ENCODE results near the gene NTM.
A peak's percentile ranks its signal among the peaks of the same experiment; 100 is the strongest.
"Not testable (repeated sequence)": the region's sequence is repeated elsewhere in the genome, so short reads cannot be mapped to it uniquely, and the experiment has no call there.

NTM gene

GRCh38 chr11:131677828-131678470 is 307.5 kb downstream of the NTM start:
- no peak for DNase-seq

- no peak for DNase-seq
These were observed 308.4 kb downstream of the NTM start for GRCh38 chr11:131678658-131679340.

DNA sequence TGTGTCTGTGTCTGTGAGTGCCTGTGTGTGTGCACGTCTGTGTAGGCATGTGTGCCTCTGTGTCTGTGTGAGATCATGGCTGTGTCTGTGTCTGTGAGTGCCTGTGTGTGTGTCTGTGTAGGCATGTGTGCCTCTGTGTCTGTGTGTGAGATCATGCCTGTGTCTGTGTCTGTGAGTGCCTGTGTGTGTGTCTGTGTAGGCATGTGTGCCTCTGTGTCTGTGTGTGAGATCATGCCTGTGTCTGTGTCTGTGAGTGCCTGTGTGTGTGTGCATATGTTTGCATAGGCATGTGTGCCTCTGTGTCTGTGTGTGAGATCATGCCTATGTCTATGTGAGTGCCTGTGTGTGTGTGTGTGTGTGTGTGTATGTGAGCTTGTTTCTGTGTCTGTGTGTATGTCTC is 310.0 kb downstream of the NTM start:
- not testable (repeated sequence) for DNase-seq

DNA sequence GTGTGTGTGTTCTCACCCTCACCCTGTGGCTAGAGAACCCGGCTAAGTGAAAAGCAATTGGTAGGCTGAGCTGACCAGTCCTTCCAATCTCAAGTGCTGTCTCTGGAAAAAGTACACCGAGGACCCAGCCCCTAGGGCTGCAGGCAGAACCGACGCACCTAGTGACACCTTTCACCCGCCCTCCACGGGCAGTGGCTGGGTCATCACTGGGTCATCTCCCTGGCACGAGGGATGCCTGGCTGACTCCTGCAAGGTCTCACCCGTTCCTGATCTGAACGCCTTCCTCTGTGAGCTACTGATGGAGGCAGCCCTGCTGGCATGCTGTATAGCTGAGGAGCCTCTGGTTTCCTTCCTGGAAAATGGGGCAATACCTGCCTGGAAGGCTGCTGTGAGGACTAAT is 311.5 kb downstream of the NTM start:
- no peak for DNase-seq

DNA sequence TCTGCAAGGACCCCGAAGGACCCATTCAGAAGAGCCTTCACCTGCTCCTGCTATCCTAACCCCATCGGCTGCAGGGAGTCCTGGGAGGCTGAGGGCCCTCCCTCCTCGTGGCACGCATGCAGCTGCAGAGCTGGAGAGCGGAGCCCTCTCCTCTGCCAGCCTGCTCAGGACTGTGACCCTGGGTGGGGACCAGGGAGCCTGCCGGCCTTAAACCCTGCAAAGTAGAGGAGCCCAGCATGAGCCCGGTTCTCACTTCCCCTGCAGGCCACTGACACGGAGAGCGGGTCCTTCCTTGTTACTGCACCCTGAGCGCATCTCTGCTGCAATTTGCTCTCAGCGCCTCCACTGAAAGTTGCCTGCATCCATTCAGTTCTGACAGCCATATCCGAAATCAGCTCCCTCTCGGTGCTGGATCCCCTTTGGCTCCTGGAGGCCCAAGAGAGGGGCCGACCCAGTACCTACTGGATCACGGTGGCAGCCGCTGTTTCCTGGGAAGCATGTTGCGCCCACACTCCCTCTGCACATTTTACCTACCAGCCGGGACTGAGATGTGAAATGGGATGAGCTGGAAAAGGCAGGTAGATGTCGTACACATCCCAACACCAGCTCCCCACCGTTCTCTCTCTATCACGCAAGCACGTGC is 312.1 kb downstream of the NTM start:
- no peak for DNase-seq

DNA sequence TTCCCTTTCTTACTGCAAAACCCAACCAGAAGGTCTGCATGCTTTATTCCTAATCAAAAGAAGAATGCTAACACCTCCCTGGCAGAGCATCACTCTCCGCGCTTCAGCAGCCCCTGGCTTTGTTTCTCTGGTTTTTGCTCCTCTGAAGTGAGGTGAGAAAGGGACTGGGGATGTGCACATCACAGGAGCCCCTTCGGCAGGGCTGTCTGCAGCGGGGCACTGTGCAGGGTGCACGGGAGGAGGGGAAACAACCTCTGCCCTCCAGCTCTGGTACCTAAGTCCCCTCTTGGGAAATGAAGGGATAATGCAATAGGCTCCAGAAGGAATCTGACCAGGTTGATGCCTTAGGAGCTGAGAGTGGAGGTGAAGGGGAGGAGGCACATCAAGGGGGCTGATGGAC is 312.7 kb downstream of the NTM start:
- no peak for DNase-seq

GRCh38 chr11:131683666-131684065 is 313.3 kb downstream of the NTM start:
- no peak for DNase-seq

DNA sequence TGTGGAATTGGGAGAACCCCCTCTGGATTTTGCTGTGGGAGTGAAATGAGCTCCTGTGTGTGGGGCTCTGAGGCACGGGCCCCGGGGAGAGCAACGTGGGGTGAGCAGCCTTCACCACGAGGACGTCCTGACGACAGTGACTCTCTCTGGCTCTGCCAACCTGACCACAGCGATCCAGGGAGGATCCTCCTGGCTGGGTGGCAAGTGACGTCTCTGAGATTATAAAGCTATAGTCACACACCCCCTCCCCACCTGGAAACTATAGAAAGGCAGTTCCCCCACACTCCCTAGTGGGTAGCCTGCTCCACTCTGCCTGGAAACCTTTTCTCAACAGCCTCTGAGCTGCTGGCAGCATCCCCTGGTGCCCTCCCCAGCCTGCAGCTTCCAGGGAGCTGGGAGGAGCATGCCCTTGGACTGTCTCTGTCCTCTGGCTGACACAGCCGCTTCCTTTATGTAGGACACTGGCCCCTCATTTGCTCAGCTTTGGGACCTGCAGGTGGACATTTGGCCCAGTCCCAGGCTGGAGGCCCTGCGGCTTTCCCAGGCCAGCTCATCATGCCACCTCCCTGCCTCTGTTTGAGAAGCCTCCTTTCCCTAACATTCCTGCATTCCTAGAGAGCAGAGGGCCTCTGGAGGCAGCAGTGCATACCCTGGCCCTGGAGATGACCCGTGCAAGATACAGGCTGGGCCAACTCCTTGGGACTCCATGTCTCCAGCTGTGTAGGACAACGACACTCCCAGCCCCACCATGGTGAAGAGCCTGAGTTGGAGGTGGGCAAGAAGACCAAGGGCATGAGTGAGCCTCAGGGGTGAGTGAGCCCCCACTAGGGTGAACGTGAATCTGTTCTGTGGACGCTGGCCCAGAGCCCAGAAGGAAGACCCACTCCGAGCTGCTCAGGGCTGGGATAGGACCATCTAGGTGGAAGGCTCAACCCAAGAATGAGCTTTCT is 314.0 kb downstream of the NTM start:
- no peak for DNase-seq

DNA sequence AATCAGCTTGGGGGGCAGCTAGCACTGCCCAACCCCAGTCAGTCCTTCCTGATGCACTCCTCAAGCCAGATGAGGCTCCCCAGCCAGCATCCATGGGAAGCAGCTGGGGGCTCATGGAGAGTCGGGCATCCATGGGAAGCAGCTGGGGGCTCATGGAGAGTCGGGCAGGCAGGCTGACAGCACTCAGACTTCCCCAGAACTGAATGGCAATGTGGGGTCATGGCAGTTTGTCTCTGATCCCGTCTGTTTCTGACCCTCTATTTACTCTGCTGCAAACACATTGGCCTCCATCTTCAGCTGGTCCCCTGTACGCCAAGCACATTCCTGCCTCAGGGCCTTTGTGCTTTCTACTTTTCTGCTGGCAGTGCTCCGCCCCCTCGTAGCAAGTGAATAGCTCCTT is 314.8 kb downstream of the NTM start:
- DNase-seq, result no peak

- DNase-seq, result no peak
These were observed 315.5 kb downstream of the NTM start for GRCh38 chr11:131685906-131686305.

DNA sequence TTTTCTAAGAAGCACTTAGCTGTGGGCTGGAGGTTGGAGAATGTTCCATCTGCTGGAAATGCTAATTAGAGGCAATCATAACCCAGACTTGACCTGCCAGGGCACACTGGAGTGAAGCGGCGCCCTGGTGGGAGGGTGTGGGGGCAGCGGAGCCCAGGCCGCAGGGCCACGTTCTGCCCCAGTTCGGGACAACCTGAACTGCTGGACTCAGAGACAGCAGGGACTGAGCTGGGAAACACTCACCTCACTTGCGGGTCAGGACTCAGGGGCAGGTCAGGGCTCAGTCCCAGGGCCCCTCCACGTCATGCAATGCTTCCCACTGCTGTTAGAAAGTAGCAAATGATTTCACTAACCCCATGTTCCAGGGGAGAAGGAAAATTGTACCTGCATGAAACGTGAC is 316.4 kb downstream of the NTM start:
- DNase-seq, result no peak

DNA sequence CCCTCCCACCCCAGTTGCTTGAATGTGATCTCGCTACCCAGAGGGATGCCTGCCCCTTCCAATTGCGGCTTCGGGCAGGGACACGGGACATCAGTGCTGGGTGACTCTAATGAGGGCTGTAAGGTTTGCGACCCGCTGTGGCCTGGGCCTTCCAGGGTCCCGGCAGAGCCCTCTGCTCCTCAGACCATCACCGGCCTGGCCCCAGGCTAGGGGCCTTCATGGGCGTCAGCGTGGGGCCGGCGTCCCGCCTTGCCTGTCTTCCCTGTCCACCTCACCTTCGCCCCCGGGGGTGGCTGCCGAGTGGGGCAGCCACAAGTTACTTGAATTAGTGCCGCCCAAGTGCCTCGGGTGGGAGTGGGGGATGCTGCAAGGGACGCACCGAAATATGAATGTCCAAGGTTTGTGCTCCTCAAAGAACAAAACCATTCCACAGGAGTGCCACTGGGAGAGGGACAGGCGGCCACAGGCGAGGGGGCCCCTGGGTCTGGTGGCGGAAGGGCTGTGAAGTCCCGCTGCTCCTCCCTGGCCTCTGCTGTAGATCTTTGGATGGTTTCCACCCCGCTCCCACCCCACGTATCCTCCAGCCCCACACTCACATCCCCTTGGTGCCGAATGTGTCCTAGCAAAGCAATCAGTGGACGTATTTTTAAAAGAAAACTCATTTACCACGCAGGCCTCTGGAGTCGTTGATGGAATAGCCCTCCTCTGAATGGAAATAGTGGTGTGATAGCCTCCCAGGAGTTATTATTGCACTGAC is 317.1 kb downstream of the NTM start:
- no peak for DNase-seq

DNA sequence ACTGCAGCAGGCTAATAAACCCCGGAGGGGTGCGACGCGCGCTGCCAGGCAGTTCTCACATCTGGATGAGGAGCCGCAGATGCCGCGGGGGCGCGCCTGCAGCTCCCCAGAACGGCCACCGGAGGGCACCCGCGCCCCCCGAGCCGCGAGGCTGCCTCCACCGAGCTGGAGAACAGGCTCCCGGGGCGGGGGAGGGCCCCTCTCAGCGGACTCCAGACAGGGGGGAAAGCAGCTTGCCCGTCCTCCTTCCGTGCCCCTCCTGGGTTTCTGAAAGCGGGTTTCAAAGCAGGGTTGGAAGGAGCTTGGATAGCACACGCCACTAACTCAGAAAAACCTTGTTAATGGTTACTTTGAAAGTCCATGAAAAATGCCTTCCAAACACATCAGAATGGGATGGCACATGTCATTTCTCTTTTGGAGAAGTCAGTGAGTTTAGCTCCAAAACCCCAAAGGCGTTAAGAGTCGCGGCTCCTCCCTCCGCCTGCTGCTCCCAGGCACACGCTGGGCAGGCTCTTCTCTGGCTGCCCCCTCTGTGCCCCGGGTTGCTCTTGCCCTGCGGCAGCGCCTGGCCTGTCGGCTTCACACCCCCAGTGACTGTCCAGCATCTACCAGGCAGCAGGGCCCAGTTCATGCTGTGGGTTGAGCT is 317.8 kb downstream of the NTM start:
- DNase-seq, result no peak

DNA sequence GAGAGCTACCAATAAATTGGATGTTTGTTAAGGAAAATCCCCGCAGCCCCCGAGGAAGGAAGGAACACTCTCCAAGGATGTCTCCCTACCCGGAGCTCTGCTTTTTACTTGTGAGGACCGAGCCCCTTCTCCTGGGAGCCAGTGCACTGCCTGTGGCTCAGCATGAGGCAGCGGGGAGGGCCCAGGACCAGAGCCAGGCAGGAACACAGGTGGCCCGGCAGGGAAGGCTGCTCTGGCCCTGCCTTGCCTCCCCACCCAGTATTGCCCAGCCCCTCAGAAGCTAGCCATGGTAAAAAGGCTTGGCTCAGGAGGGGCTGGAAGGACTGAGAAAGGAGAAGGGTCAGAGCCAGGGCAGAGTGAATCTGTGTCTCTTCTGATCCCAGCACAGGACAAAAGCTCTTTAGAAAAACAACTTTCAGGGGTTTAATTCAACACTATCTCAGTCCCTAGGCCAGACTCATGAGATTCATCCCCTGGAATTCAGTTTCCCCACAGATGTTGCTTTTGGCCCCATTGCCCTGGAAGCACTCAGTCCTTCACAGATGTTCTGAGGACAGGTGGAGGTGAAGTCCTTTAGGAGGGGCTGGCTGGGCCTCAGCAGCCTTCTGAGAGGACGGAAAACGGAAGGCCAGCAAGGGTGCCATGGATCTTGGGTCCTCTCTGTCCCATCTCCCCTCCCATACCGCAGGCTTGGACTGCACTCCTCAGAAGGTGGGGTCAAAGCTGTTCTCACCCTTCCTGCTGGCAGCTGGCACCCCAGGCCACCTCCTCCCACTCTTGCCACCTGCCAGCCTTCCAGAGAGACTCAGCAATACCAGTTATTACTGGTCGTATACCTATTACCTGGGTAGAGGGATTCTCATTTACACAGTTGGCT is 318.9 kb downstream of the NTM start:
- no peak for DNase-seq

- DNase-seq, result no peak
These were observed 319.9 kb downstream of the NTM start for GRCh38 chr11:131690362-131690761.

GRCh38 chr11:131690776-131691175 is 320.4 kb downstream of the NTM start:
- DNase-seq, result no peak

GRCh38 chr11:131691181-131692041 is 321.0 kb downstream of the NTM start:
- DNase-seq, result peak; percentile 66

GRCh38 chr11:131692151-131692550 is 321.7 kb downstream of the NTM start:
- DNase-seq, result no peak

DNA sequence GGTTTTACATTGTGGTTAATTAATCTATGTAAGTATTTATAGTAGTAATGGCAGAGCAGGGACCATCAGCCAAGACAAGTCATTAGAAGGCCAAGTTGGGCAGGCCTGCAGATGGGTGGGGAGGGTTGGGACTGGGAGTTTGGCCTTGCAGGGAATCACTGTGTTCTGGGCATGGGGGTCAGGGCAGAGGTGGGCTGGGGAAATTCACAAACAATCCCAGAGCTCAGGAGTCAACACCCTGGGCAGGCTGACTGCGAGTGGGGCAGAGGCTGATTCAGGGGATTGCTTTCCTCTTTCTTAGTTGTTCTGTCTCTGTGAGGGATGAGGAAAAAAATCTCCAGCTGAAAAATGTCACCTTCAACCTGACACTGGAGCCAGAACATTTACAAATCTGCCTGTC is 322.5 kb downstream of the NTM start:
- DNase-seq, result no peak

DNA sequence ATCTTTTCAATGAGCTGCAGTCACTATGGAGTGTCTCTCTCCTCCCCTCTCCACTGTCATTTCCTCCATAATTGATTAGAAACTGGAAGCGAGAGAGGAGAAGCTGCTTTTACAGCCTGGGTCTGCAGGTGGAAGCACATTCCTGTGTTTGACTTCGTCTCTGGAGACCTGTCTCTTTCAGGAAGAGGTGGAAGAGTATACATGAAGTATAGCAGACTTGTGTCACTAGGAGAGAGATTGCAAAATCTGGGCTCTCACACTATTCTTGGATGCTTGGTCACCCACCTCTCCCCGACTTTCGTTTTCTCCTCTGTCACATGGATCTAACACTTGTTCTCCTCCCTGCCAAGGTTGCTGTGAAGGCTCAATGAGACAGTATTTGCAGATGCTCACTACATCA is 323.3 kb downstream of the NTM start:
- no peak for DNase-seq
